ENCODE results near the gene MRPL43. TPM values are rescaled to one million over a fixed set of nuclear protein-coding genes. Genes with fewer than 3 reads are reported as not detected.
A peak's percentile ranks its signal among the peaks of the same experiment; 100 is the strongest.

MRPL43 gene
- total RNA-seq, 2 donors from 2014 or later = 68.9 to 72.8 TPM

DNA sequence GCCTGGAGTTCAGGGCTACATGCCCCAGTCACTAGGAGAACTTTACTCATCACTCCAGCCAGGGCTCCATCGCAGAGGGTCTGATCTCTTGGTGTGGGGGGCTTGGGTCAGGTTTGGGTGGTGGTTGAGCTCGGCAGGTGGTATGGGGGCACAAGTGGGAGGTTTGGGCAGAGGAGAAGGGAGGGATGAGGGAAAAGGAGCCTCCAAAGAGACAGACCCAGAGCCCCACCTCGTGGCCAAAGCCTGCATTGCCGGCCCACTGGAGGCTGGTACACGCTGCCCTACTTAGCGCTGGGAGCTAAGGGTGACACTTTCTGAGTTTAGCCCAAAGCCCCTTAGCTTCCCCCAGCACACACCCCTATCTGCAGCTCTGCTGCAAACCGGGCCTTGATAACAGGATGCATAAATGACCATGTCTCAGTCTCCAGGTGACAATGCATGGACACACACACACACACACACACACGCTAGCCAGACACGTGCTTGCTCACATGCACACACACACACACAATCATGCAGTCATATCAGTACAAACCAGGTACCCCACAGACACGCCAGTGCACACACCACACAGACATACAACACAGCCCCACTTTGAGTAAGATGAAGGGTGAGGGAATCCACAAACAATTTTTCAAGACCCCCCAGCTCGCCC is 27.1 kb upstream of the MRPL43 start:
- Mint-ChIP-seq H3K27ac (peak overlapping the region; percentile 63), H3K4me1 (peaks cover 16% of the 10 kb centered on the region), H3K36me3 (ENCODE audit: low read depth) (no peaks in the 10 kb centered on the region), H3K4me3 (no peak overlapping the region), H3K27me3 (ENCODE audit: insufficient read depth) (peaks cover 50% of the 10 kb centered on the region), H3K9me3 (no peaks in the 10 kb centered on the region)
- no peak overlapping the region for H3K4me3 ChIP-seq (ENCODE audit: low read length)
- peak; percentile 95 for DNase-seq
- no peaks in the 10 kb centered on the region for H3K9me3 ChIP-seq (ENCODE audit: control insufficient read depth, low read length)
- no peak overlapping the region for H3K27ac ChIP-seq (ENCODE audit: low read depth, low read length)
- H3K9ac ChIP-seq (ENCODE audit: extremely low read depth, low read length, poor library complexity, severe bottlenecking) = no peak overlapping the region
- peak; percentile 92 for TF ChIP-seq CTCF (conservative IDR thresholded peaks at IDR 0.05)
- WGBS, 2 experiments (ENCODE audit: insufficient coverage in 1 of 2, insufficient read length in 1 of 2) = 8 to 23% methylated on average over 4 to 11 of the region's 11 CpGs
- no peaks in the 10 kb centered on the region for H3K4me1 ChIP-seq (ENCODE audit: control insufficient read depth, insufficient read depth, low read length)
- no peaks in the 10 kb centered on the region for H3K36me3 ChIP-seq (ENCODE audit: control insufficient read depth, insufficient read depth, low read length)
- H3K27me3 ChIP-seq (ENCODE audit: control insufficient read depth, insufficient read depth, low read length, poor library complexity, severe bottlenecking) = peaks cover 42% of the 10 kb centered on the region

DNA sequence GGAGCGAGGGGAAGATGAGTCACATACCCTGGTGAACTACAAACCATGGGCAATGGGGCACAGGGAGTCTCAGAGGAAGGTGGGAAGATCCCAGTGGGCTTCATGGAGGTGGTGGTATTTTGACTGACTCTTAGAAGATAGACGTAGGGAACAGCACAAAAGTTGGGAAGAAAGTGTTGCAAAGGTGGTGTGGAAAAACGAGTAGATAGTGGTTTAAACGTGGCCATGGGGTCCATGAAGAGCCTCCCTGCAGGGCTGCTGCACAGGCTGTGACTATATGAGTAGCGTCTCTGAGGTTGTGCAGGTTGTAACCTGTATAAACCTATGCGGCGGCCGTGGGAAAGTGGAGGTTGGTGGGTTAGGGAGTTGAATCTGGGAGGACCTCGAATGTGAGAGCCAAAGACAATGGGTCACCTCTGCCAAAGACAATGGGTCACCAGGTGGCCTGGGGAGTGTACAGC is 26.1 kb upstream of the MRPL43 start:
- Histone ChIP-seq H3K9ac (ENCODE audit: extremely low read depth, low read length, poor library complexity, severe bottlenecking) (no peak overlapping the region), H3K36me3 (ENCODE audit: control insufficient read depth, insufficient read depth, low read length) (no peaks in the 10 kb centered on the region), H3K9me3 (ENCODE audit: control insufficient read depth, low read length) (no peaks in the 10 kb centered on the region), H3K27ac (ENCODE audit: low read depth, low read length) (no peak overlapping the region), H3K4me3 (ENCODE audit: low read length) (no peak overlapping the region), H3K4me1 (ENCODE audit: control insufficient read depth, insufficient read depth, low read length) (no peaks in the 10 kb centered on the region), H3K27me3 (ENCODE audit: control insufficient read depth, insufficient read depth, low read length, poor library complexity, severe bottlenecking) (peaks cover 34% of the 10 kb centered on the region)
- H3K4me3 Mint-ChIP-seq = no peak overlapping the region
- no peaks in the 10 kb centered on the region for H3K36me3 Mint-ChIP-seq (ENCODE audit: low read depth)
- 51 to 74% methylated on average over 5 to 9 of the region's 9 CpGs for WGBS, 2 experiments (ENCODE audit: insufficient coverage in 1 of 2, insufficient read length in 1 of 2)
- H3K27me3 Mint-ChIP-seq (ENCODE audit: insufficient read depth) = peaks cover 42% of the 10 kb centered on the region
- no peaks in the 10 kb centered on the region for H3K9me3 Mint-ChIP-seq
- no peak for DNase-seq
- H3K4me1 Mint-ChIP-seq = peaks cover 13% of the 10 kb centered on the region
- no peak overlapping the region for H3K27ac Mint-ChIP-seq
- TF ChIP-seq CTCF (conservative IDR thresholded peaks at IDR 0.05) = peak; percentile 15

GRCh38 chr10:101012525-101013364 is 25.4 kb upstream of the MRPL43 start:
- no peaks in the 10 kb centered on the region for H3K9me3 ChIP-seq (ENCODE audit: control insufficient read depth, low read length)
- H3K9ac ChIP-seq (ENCODE audit: extremely low read depth, low read length, poor library complexity, severe bottlenecking) = no peak overlapping the region
- no peaks in the 10 kb centered on the region for H3K36me3 ChIP-seq (ENCODE audit: control insufficient read depth, insufficient read depth, low read length)
- peak; percentile 94 for DNase-seq
- no peaks in the 10 kb centered on the region for H3K4me1 ChIP-seq (ENCODE audit: control insufficient read depth, insufficient read depth, low read length)
- peak; percentile 99 for TF ChIP-seq CTCF (conservative IDR thresholded peaks at IDR 0.05)
- Mint-ChIP-seq H3K4me1 (peaks cover 15% of the 10 kb centered on the region), H3K9me3 (no peaks in the 10 kb centered on the region), H3K36me3 (ENCODE audit: low read depth) (no peaks in the 10 kb centered on the region), H3K4me3 (no peak overlapping the region), H3K27me3 (ENCODE audit: insufficient read depth) (peaks cover 35% of the 10 kb centered on the region), H3K27ac (no peak overlapping the region)
- no peak overlapping the region for H3K4me3 ChIP-seq (ENCODE audit: low read length)
- 53 to 62% methylated on average over 6 to 14 of the region's 14 CpGs for WGBS, 2 experiments (ENCODE audit: insufficient coverage in 1 of 2, insufficient read length in 1 of 2)
- H3K27me3 ChIP-seq (ENCODE audit: control insufficient read depth, insufficient read depth, low read length, poor library complexity, severe bottlenecking) = peaks cover 27% of the 10 kb centered on the region
- H3K27ac ChIP-seq (ENCODE audit: low read depth, low read length) = no peak overlapping the region

All from endodermal cell (in vitro differentiated cells).